H1 (cell line): ENCODE measurements around the gene OSTC. TPM values are rescaled to one million over a fixed set of nuclear protein-coding genes. Genes with fewer than 3 reads are reported as not detected.

Source experiments
- GABPA ChIP-seq: IDR thresholded peaks from 2 replicates; pipeline ENCODE4 v1.6.1; 2011; ENCODE audit warnings: mild to moderate bottlenecking, low read length, moderate library complexity, borderline replicate concordance; ENCODE audit not compliant: insufficient read depth
- MAFK ChIP-seq: IDR thresholded peaks from 2 replicates; pipeline ENCODE4 v1.6.1; 2012; ENCODE audit warnings: low read depth, mild to moderate bottlenecking, improper control_type of control experiment, low read length
- TCF12 ChIP-seq: IDR thresholded peaks from 2 replicates; pipeline ENCODE4 v1.6.1; 2011; ENCODE audit warnings: low read depth, mild to moderate bottlenecking, low read length
- TEAD4 ChIP-seq: IDR thresholded peaks from 2 replicates; pipeline ENCODE4 v1.6.1; 2012; ENCODE audit warnings: low read depth, low read length, inconsistent platforms, mixed read lengths
- polyA plus RNA-seq, 7 experiments: library from polyadenylated mRNA; depleted of rRNA in 3 of 7; stranded (reverse) in 5 of 7; unstranded in 2 of 7; fragments of >200 nt in 5 of 7; fragments of 200-250 nt in 2 of 7; gene quantifications; 1 replicate in 5 of 7; 2 replicates in 1 of 7; 4 replicates in 1 of 7; pipeline versions ENCODE4 v1.2.1 to v1.2.3, GENCODE V29; 2011 to 2013; ENCODE audit warnings: missing spikeins in 2 of 7, mixed read lengths in 2 of 7
- total RNA-seq: library from RNA; stranded (reverse); fragmentation: NEBNext Ultra II Directional; extraction: Animal tissue kit (Norgen Biotek cat#: 25700); gene quantifications from 2 replicates; pipeline ENCODE4 v1.2.1, GENCODE V29; 2021

The OSTC gene
- total and polyA plus RNA-seq, 2 of the 8 experiments (the other 6 are each of a cell fraction or from before 2014, with no cell fraction given): 165 to 176 TPM

DNA sequence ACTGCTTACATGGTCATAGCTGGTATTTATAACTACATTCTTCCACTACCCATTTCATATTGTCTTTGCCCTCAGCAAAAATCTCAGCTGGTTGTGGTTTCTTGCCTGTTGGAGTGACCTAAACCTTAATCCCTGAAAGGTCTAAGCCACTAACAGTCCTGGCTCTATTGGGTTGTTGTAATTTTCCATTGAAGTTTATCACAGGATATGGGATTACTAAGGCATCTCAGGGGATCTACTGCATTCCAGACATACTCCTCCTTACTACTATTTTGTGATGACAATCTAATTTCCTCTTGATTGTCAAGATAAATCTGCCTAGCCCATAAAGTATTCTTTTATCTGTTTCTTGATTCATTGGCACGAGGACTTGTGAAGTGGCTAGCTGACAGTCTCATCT is 6.2 kb upstream of the OSTC start (continued):
- TF ChIP-seq MAFK: no peak
- no peak for TF ChIP-seq TEAD4
- no peak for TF ChIP-seq GABPA
- no peak for TF ChIP-seq TCF12
- TF ChIP-seq, all 59 proteins: peak for 0
